HG03520 (cell line): ENCODE data around the gene NAPEPLD.
"Not testable (repeated sequence)": the region's sequence is repeated elsewhere in the genome, so short reads cannot be mapped to it uniquely, and the experiment has no call there.

Experiments used
- ATAC-seq: cut with Tn5 transposase; IDR thresholded peaks from one replicate; pipeline ENCODE4 v1.9.1; 2021; ENCODE audit warnings: mild to moderate bottlenecking, moderate library complexity; ENCODE audit not compliant: unreplicated experiment

The NAPEPLD gene

GRCh38 chr7:103071000-103071399 lies 77.9 kb downstream of the NAPEPLD start:
- no peak for ATAC-seq

DNA sequence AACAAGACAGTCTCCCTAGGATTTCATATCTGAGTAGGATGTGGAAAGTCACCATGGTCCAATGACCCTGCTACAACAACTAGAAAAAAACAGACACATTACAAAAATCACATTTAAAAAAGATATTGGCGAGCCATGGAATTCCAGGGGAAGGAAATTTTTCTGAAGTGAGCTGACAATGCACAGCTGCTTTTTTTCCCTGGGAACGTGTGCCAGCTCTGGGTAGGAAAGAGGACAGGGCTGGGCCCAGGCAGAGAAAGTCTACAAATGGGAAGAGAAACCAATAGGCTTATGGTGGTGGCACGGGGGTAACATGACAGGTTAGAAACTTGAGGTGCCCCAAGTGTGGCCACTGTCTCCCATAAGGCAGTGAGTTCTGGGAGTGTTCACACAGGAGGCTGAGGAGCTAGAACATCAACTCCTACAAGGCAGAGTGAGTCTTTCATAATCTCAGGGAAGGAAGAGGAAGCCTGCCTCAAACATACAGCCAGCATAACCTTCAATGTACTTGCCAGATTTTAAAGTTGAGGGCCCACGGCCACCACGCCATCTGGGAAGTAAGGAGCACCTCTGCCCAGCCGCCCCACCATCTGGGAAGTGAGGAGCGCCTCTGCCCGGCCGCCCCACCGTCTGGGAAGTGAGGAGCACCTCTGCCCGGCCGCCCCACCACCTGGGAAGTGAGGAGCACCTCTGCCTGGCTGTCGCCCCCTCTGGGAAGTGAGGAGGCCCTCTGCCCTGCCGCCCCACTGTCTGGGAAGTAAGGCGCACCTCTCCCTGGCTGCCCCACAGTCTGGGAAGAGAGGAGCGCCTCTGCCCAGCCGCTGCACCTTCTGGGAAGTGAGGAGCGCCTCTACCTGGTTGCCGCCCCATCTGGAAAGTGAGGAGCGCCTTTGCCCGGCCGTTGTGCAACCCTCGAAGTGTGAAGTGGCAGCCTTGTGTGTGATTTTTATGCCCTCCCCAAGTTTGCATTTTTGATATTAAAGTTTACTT lies 80.2 kb downstream of the NAPEPLD start:
- no peak for ATAC-seq

GRCh38 chr7:103065667-103066066 lies 83.2 kb downstream of the NAPEPLD start:
- ATAC-seq = no peak

DNA sequence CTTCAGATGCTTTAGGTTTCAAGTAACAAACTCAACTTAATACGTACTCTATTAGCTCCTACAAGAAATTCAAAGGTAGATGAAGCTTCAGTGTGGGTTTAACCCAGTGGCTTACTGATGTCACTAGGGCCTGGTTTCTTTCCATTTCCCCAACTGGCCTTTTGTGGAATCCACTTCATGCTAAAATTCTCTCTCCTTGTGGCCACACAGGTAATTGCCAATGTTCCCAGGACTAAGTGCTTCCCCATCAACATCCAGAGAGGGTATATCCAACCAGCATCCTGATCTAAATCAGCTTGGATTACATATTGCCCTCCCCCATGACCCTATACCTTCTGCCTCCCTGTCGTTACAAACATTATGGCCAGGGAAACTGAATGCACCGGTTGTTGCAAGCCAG lies 85.0 kb downstream of the NAPEPLD start:
- ATAC-seq = no peak

DNA sequence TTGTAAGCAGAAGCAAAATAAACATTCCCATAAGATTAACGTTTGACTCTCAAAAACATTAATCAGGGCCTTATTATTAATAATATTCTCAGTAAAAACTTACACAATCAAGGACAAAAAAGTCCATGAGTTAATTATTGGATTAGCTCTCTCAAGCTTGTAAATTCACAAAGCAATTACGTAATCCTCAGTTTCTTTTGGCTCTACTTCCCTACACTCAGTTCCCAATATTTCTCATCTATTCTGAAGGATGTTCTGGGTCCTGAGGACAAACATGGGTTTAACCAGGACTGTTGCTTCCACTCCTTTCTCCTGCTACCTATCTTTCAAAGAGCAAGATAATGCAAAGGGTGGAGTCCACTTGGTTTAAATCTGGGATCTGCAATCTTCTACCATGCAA lies 89.4 kb downstream of the NAPEPLD start:
- ATAC-seq = no peak

DNA sequence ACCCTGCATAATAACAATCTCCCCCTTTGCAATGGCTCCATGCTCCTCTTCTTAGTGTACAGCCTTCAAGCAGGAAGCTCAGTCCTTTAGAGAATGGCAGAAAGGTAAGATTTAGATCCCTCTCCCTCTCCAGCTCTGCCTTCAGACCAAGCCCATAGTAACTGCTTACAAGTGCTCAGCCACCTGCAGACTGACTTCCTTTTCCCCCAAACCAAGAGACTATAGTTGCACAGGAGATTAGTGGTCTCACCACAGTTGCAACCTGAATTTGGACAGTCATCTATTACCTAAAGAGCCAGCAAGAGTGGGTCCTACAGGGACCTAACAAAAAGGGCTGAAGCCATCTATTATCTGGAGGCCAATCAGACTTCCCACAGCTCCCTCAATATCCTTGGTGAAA lies 90.8 kb downstream of the NAPEPLD start:
- no peak for ATAC-seq

DNA sequence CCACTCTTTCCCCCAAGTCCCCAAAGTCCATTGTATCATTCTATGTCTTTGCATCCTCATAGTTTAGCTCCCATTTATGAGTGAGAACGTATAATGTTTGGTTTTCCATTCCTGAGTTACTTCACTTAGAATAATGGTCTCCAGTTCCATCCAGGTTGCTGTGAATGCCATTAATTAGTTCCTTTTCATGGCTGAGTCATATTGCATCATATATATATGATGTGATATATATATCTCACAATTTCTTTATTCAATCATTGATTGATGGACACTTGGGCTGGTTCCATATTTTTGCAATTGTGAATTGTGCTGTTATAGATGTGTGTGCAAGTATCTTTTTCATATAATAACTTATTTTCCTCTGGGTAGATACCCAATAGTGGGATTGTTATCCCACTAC lies 92.9 kb downstream of the NAPEPLD start:
- not testable (repeated sequence) for ATAC-seq

- ATAC-seq = no peak
These were observed 97.4 kb downstream of the NAPEPLD start for GRCh38 chr7:103051519-103051918.
